A673 (cell line): ENCODE measurements around the gene CDH4. TPM values are rescaled to one million over a fixed set of nuclear protein-coding genes. Genes with fewer than 3 reads are reported as not detected.

Experiments
- BruUV-seq: library from RNA; stranded (reverse); fragments of 400-500 nt; replicated peaks from 2 replicates; lab custom pipeline; 2021; lab: Mats Ljungman, UMichigan
- CTCF ChIA-PET: fragments of 300-600 bp; sonication (Branson Sonifier 250); formaldehyde crosslinking; loops from one replicate; lab custom pipeline; 2022; ENCODE audit warnings: antibody characterized with exemption; lab: Charles Lee
- POLR2A ChIA-PET: fragments of 300-600 bp; sonication (Branson Sonifier 250); formaldehyde crosslinking; loops from one replicate; lab custom pipeline; 2022; ENCODE audit warnings: antibody characterized with exemption; ENCODE audit not compliant: low non-redundant PET; lab: Charles Lee
- DNase-seq: peaks from one replicate; pipeline ENCODE4 v3.0.0-alpha.2; 2015; ENCODE audit warnings: low spot score
- H3K27ac ChIP-seq: fragments of 200-600 bp; sonication (generic); 2 replicates; pipeline ENCODE4 v1.5.1; 2016; ENCODE audit warnings: mixed run types, low read depth, mild to moderate bottlenecking, mixed read lengths, antibody characterized with exemption, low read length; ENCODE audit not compliant: poor library complexity, severe bottlenecking
- H3K27me3 ChIP-seq: fragments of 200-600 bp; sonication (generic); replicated peaks from 2 replicates; pipeline ENCODE4 v1.6.1; 2017; ENCODE audit warnings: mixed run types, low read depth, mild to moderate bottlenecking, mixed read lengths, antibody characterized with exemption, low read length; ENCODE audit not compliant: insufficient read depth, poor library complexity
- H3K36me3 ChIP-seq: fragments of 200-600 bp; sonication (generic); 2 replicates; pipeline ENCODE4 v1.6.1; 2016; ENCODE audit warnings: mixed run types, mild to moderate bottlenecking, mixed read lengths, antibody characterized with exemption, low read length; ENCODE audit not compliant: insufficient read depth, poor library complexity, severe bottlenecking
- H3K4me1 ChIP-seq: fragments of 200-600 bp; sonication (generic); 2 replicates; pipeline ENCODE4 v1.6.1; 2017; ENCODE audit warnings: mixed run types, mild to moderate bottlenecking, mixed read lengths, antibody characterized with exemption, low read length; ENCODE audit not compliant: insufficient read depth, poor library complexity, severe bottlenecking
- H3K4me3 ChIP-seq: fragments of 200-600 bp; sonication (generic); 2 replicates; pipeline ENCODE4 v1.5.1; 2016; ENCODE audit warnings: low read depth, mixed run types, mild to moderate bottlenecking, mixed read lengths, low read length; ENCODE audit not compliant: poor library complexity, severe bottlenecking
- H3K9me3 ChIP-seq: fragments of 200-600 bp; sonication (generic); 2 replicates; pipeline ENCODE4 v1.6.1; 2016; ENCODE audit warnings: mixed run types, low read depth, mild to moderate bottlenecking, mixed read lengths, antibody characterized with exemption, low read length; ENCODE audit not compliant: poor library complexity, severe bottlenecking
- CTCF ChIP-seq: fragments of 300-800, 200-600 bp; sonication (generic); conservative IDR thresholded peaks from 2 replicates; pipeline ENCODE4 v1.5.1; 2017; ENCODE audit warnings: low read depth, mild to moderate bottlenecking, antibody characterized with exemption, low read length, moderate library complexity, mixed read lengths
- EZH2 ChIP-seq: fragments of 200-600 bp; sonication (generic); IDR thresholded peaks from 2 replicates; pipeline ENCODE4 v1.6.1; 2017; ENCODE audit warnings: borderline replicate concordance, low read depth, mild to moderate bottlenecking, mixed read lengths, antibody characterized with exemption, low read length; ENCODE audit not compliant: poor library complexity, severe bottlenecking
- intact Hi-C: fragments of 100-400 bp; cut with micrococcal nuclease; formaldehyde crosslinking; loops from one replicate; pipeline ENCODE4 v1.10.0; 2022; ENCODE audit not compliant: unreplicated experiment
- total RNA-seq: library from RNA; stranded (reverse); gene quantifications from 2 replicates; pipeline ENCODE4 v1.2.3, GENCODE V29; 2021

Gene CDH4
- total RNA-seq, 1 experiment from 2014 or later, result 8.3 TPM

GRCh38 chr20:61518424-61518951, 266.4 kb downstream of the CDH4 start:
- Histone ChIP-seq H3K27ac (no peak overlapping the region), H3K36me3 (no peaks in the 10 kb centered on the region), H3K9me3 (no peaks in the 10 kb centered on the region), H3K4me3 (no peak overlapping the region), H3K4me1 (peaks cover 4% of the 10 kb centered on the region), H3K27me3 (peaks cover 48% of the 10 kb centered on the region)
- POLR2A ChIA-PET, result no interaction called here
- TF ChIP-seq EZH2 (no peak), CTCF (no peak)
- intact Hi-C loops, result no loop called here
- no TSS peak for BruUV-seq
- CTCF ChIA-PET, result no interaction called here
- DNase-seq, result no peak

GRCh38 chr20:61519488-61519887, 267.4 kb downstream of the CDH4 start:
- no peak overlapping the region for H3K4me3 ChIP-seq
- H3K9me3 ChIP-seq, result no peaks in the 10 kb centered on the region
- no peak for TF ChIP-seq CTCF
- no peaks in the 10 kb centered on the region for H3K36me3 ChIP-seq
- DNase-seq, result no peak
- intact Hi-C loops, result no loop called here
- peaks cover 52% of the 10 kb centered on the region for H3K27me3 ChIP-seq
- no TSS peak for BruUV-seq
- ChIA-PET CTCF (no interaction called here), POLR2A (no interaction called here)
- H3K27ac ChIP-seq, result no peak overlapping the region
- peaks cover 4% of the 10 kb centered on the region for H3K4me1 ChIP-seq

GRCh38 chr20:61520076-61520892, 268.2 kb downstream of the CDH4 start:
- Histone ChIP-seq H3K4me3 (no peak overlapping the region), H3K36me3 (no peaks in the 10 kb centered on the region), H3K9me3 (no peaks in the 10 kb centered on the region), H3K27ac (no peak overlapping the region), H3K27me3 (peaks cover 54% of the 10 kb centered on the region), H3K4me1 (peaks cover 4% of the 10 kb centered on the region)
- BruUV-seq, result no TSS peak
- intact Hi-C loops, result no loop called here
- POLR2A ChIA-PET, result no interaction called here
- TF ChIP-seq CTCF (no peak), EZH2 (no peak)
- no peak for DNase-seq
- CTCF ChIA-PET, result no interaction called here
